WTC11 (cell line): ENCODE measurements around the gene TLR4.

Experiments
- ATF1 ChIP-seq: sonication (generic); formaldehyde crosslinking; IDR thresholded peaks from 2 replicates; pipeline ENCODE4 v1.8.1; 2023; ENCODE audit warnings: mild to moderate bottlenecking, moderate library complexity, missing genetic modification reagents
- ESRRA ChIP-seq: sonication (generic); formaldehyde crosslinking; IDR thresholded peaks from 2 replicates; pipeline ENCODE4 v1.8.1; 2022; ENCODE audit warnings: mild to moderate bottlenecking, missing genetic modification reagents, borderline replicate concordance
- SP1 ChIP-seq: sonication (generic); formaldehyde crosslinking; conservative IDR thresholded peaks from 2 replicates; pipeline ENCODE4 v1.8.1; 2022; ENCODE audit warnings: missing genetic modification reagents
- TEAD4 ChIP-seq: sonication (generic); formaldehyde crosslinking; IDR thresholded peaks from 2 replicates; pipeline ENCODE4 v1.8.0; 2022; ENCODE audit warnings: mild to moderate bottlenecking, missing genetic modification reagents
- TF ChIP-seq, protein P1 (sequence below): fragments of 200-600 bp; IDR thresholded peaks from 2 replicates; pipeline ENCODE4 v1.8.0; 2022; ENCODE audit warnings: antibody characterized with exemption
- TF ChIP-seq, protein P2 (sequence below): sonication (generic); formaldehyde crosslinking; conservative IDR thresholded peaks from 2 replicates; pipeline ENCODE4 v1.8.1; 2023; ENCODE audit warnings: mild to moderate bottlenecking, low read depth, missing genetic modification reagents, moderate library complexity
- TF ChIP-seq, protein P3 (sequence below): sonication (generic); formaldehyde crosslinking; IDR thresholded peaks from 2 replicates; pipeline ENCODE4 v1.8.1; 2023; ENCODE audit warnings: mild to moderate bottlenecking, missing genetic modification reagents, moderate library complexity
- TF ChIP-seq, protein P4 (sequence below): sonication (generic); formaldehyde crosslinking; IDR thresholded peaks from 2 replicates; pipeline ENCODE4 v1.8.0; 2022; ENCODE audit warnings: mild to moderate bottlenecking, missing genetic modification reagents

DNA sequence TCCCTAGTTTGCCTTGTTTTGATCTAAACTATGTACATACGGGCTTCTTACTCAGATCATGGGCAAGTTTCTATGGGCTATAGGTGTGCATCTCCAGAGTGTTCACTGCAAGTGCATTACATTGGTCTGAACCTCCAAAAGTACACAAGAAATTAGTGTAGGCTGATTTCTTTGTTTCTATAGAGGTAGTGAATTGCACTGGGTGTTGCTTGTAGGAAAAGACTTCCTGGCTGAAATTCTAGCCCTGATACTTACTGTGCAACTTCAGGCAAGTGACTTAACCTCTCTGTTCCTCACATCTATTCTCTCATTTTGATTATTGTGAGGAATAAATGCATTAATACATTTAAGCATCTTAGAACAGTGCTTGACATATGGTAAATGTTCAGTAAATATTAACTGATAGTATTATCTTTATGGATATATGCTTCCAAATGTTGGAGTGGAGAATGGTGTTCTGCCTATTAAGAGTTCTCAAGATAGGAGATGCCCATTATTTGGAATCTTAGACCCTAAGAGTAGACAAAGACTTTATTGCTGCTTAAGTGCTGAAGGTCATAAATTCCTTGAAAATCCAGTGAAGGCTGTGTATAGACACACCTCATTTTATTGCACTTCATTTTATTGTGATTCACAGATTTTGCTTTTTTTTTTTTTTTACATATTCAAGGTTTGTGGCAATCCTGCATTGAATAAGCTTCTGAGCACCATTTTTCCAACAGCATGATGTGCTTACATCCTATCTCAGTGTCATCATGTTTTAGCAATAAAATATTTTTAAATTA is 38.4 kb upstream of the TLR4 start:
- TF ChIP-seq ESRRA (CRISPR knock-in tag): no peak
- no peak for TF ChIP-seq SP1 (CRISPR knock-in tag)
- TF ChIP-seq, protein P1, sequence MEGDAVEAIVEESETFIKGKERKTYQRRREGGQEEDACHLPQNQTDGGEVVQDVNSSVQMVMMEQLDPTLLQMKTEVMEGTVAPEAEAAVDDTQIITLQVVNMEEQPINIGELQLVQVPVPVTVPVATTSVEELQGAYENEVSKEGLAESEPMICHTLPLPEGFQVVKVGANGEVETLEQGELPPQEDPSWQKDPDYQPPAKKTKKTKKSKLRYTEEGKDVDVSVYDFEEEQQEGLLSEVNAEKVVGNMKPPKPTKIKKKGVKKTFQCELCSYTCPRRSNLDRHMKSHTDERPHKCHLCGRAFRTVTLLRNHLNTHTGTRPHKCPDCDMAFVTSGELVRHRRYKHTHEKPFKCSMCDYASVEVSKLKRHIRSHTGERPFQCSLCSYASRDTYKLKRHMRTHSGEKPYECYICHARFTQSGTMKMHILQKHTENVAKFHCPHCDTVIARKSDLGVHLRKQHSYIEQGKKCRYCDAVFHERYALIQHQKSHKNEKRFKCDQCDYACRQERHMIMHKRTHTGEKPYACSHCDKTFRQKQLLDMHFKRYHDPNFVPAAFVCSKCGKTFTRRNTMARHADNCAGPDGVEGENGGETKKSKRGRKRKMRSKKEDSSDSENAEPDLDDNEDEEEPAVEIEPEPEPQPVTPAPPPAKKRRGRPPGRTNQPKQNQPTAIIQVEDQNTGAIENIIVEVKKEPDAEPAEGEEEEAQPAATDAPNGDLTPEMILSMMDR: no peak
- TF ChIP-seq TEAD4 (CRISPR knock-in tag): no peak
- no peak for TF ChIP-seq ATF1 (CRISPR knock-in tag)
- TF ChIP-seq, protein P2, sequence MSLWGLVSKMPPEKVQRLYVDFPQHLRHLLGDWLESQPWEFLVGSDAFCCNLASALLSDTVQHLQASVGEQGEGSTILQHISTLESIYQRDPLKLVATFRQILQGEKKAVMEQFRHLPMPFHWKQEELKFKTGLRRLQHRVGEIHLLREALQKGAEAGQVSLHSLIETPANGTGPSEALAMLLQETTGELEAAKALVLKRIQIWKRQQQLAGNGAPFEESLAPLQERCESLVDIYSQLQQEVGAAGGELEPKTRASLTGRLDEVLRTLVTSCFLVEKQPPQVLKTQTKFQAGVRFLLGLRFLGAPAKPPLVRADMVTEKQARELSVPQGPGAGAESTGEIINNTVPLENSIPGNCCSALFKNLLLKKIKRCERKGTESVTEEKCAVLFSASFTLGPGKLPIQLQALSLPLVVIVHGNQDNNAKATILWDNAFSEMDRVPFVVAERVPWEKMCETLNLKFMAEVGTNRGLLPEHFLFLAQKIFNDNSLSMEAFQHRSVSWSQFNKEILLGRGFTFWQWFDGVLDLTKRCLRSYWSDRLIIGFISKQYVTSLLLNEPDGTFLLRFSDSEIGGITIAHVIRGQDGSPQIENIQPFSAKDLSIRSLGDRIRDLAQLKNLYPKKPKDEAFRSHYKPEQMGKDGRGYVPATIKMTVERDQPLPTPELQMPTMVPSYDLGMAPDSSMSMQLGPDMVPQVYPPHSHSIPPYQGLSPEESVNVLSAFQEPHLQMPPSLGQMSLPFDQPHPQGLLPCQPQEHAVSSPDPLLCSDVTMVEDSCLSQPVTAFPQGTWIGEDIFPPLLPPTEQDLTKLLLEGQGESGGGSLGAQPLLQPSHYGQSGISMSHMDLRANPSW (CRISPR knock-in tag): no peak
- TF ChIP-seq, protein P3, sequence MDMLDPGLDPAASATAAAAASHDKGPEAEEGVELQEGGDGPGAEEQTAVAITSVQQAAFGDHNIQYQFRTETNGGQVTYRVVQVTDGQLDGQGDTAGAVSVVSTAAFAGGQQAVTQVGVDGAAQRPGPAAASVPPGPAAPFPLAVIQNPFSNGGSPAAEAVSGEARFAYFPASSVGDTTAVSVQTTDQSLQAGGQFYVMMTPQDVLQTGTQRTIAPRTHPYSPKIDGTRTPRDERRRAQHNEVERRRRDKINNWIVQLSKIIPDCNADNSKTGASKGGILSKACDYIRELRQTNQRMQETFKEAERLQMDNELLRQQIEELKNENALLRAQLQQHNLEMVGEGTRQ (CRISPR knock-in tag): no peak
- TF ChIP-seq, protein P4, sequence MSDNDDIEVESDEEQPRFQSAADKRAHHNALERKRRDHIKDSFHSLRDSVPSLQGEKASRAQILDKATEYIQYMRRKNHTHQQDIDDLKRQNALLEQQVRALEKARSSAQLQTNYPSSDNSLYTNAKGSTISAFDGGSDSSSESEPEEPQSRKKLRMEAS (CRISPR knock-in tag): no peak
